ENCODE data around the gene LTO1. TPM values are rescaled to one million over a fixed set of nuclear protein-coding genes. Genes with fewer than 3 reads are reported as not detected.

LTO1 gene
- polyA plus RNA-seq, 1 donor (not counting 4 experiments of a cell fraction or from before 2014, with no cell fraction given): 24.3 TPM

DNA sequence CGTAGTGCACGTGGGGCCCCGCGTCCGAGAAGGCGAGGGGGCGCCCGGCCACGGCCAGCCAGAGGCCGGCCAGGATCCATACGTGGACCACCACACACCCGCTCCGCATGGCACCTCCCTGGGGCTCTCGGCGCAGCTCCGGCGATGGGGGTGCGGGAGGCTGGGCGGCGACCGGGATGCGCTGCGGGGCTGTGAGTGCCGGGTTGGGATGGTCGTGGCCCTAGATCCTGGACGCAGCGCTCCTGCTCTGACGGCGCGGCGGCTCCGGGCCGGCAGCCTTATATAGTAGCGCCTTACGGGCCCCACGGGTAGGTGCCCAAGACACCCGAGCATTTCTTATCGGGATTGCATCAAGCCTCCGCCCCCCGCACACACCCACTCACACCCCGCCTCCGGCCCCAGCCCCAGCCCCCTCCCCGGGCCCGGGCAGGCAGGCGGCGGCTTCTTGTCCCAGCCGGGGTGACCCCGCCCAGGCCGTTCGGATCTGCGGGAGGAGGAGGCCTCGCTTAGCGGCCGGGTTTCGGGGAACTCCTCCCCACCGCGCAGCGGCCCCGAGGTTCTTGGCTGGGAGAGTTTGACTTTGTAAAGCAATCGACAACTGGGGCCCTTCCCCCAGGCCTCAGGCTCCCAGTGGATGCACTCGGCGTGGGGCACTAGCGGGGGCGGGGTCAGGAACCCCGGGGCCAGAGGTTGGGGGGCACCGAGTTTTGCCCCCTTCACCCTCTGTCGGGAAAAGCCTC is 28.8 kb upstream of the LTO1 start, which contains the start of gene FGF19:
FGF19 (minus strand) TSS at position 255 of the 740 bp plus-strand sequence; CDS start at position 109, 146 bp downstream.
- no peaks in the 10 kb centered on the region for H3K9me3 ChIP-seq (ENCODE audit: control insufficient read depth, low read depth, low read length)
- H3K4me2 ChIP-seq (ENCODE audit: control insufficient read depth, extremely low read depth, insufficient read depth, low read depth, low read length): peak within 1 kb of the TSS; percentile 33
- no peaks in the 10 kb centered on the region for H3K79me2 ChIP-seq (ENCODE audit: control insufficient read depth, insufficient read depth, low read length)
- no peak within 1 kb of the TSS for H3K9ac ChIP-seq (ENCODE audit: control insufficient read depth, extremely low read depth, insufficient read depth, low read length)
- no peaks in the 10 kb centered on the region for H3K9me1 ChIP-seq (ENCODE audit: control insufficient read depth, extremely low read depth, insufficient read depth, low read length)
- FAIRE-seq (no peak), DNase-seq (ENCODE audit: low read depth, low spot score) (no peak)
- H3K27me3 ChIP-seq (ENCODE audit: control insufficient read depth, extremely low read depth, insufficient read depth, low read length): peaks cover 50% of the 10 kb centered on the region
- no peak within 1 kb of the TSS for H2AFZ ChIP-seq (ENCODE audit: control insufficient read depth, low read length)
- peak within 1 kb of the TSS; percentile 0 to 35 (median 2) for H3K4me3 ChIP-seq (ENCODE audit: control insufficient read depth in 2 of 3, extremely low read depth in 1 of 3, insufficient read depth in 2 of 3, low read depth in 1 of 3, low read length in 3 of 3)
- no peak within 1 kb of the TSS for H3K27ac ChIP-seq (ENCODE audit: control insufficient read depth, insufficient read depth, low read length)
- peaks cover 15% of the 10 kb centered on the region for H3K4me1 ChIP-seq (ENCODE audit: control insufficient read depth, extremely low read depth, insufficient read depth, low read length)
- no peaks in the 10 kb centered on the region for H4K20me1 ChIP-seq (ENCODE audit: control insufficient read depth, extremely low read depth, insufficient read depth, low read length)
- dilution Hi-C loops (cut with MboI; ENCODE audit: extremely low pct_ligation_motif_present, low sequenced_read_pairs): no loop called here
- no peaks in the 10 kb centered on the region for H3K36me3 ChIP-seq (ENCODE audit: control insufficient read depth in 2 of 2, extremely low read depth in 1 of 2, insufficient read depth in 2 of 2, low read length in 2 of 2)
- TF ChIP-seq CTCF (optimal IDR thresholded peaks at IDR 0.05 in 1 of 3, IDR thresholded peaks at IDR 0.05 in 1 of 3, conservative IDR thresholded peaks at IDR 0.05 in 1 of 3; ENCODE audit: extremely low read depth in 1 of 3, insufficient read depth in 2 of 3, low read length in 3 of 3) (no peak), EZH2 (IDR thresholded peaks at IDR 0.05; ENCODE audit: low read length) (peak; percentile 58)

- no peaks in the 10 kb centered on the region for H3K9me3 ChIP-seq (ENCODE audit: control insufficient read depth, low read depth, low read length)
- TF ChIP-seq CTCF (optimal IDR thresholded peaks at IDR 0.05 in 1 of 3, IDR thresholded peaks at IDR 0.05 in 1 of 3, conservative IDR thresholded peaks at IDR 0.05 in 1 of 3; ENCODE audit: extremely low read depth in 1 of 3, insufficient read depth in 2 of 3, low read length in 3 of 3): no peak
- TF ChIP-seq EZH2 (IDR thresholded peaks at IDR 0.05; ENCODE audit: low read length): no peak
- H3K9ac ChIP-seq (ENCODE audit: control insufficient read depth, extremely low read depth, insufficient read depth, low read length): no peak overlapping the region
- no peaks in the 10 kb centered on the region for H3K9me1 ChIP-seq (ENCODE audit: control insufficient read depth, extremely low read depth, insufficient read depth, low read length)
- no peak for FAIRE-seq
- no peaks in the 10 kb centered on the region for H3K36me3 ChIP-seq (ENCODE audit: control insufficient read depth in 2 of 2, extremely low read depth in 1 of 2, insufficient read depth in 2 of 2, low read length in 2 of 2)
- DNase-seq (ENCODE audit: low read depth, low spot score): no peak
- dilution Hi-C loops (cut with MboI; ENCODE audit: extremely low pct_ligation_motif_present, low sequenced_read_pairs): no loop called here
- no peaks in the 10 kb centered on the region for H4K20me1 ChIP-seq (ENCODE audit: control insufficient read depth, extremely low read depth, insufficient read depth, low read length)
- no peak overlapping the region for H2AFZ ChIP-seq (ENCODE audit: control insufficient read depth, low read length)
- H3K27ac ChIP-seq (ENCODE audit: control insufficient read depth, insufficient read depth, low read length): no peak overlapping the region
- no peak overlapping the region for H3K4me2 ChIP-seq (ENCODE audit: control insufficient read depth, extremely low read depth, insufficient read depth, low read depth, low read length)
- peaks cover 50% of the 10 kb centered on the region for H3K27me3 ChIP-seq (ENCODE audit: control insufficient read depth, extremely low read depth, insufficient read depth, low read length)
- no peaks in the 10 kb centered on the region for H3K79me2 ChIP-seq (ENCODE audit: control insufficient read depth, insufficient read depth, low read length)
- H3K4me3 ChIP-seq (ENCODE audit: control insufficient read depth in 2 of 3, extremely low read depth in 1 of 3, insufficient read depth in 2 of 3, low read depth in 1 of 3, low read length in 3 of 3): no peak overlapping the region
- H3K4me1 ChIP-seq (ENCODE audit: control insufficient read depth, extremely low read depth, insufficient read depth, low read length): peaks cover 15% of the 10 kb centered on the region
These were observed 28.3 kb upstream of the LTO1 start for GRCh38 chr11:69703453-69703767.

Measured in keratinocyte (primary cell).